COLO668 (cell line): ENCODE results near the gene DHRS11.
"Not testable (repeated sequence)": the region's sequence is repeated elsewhere in the genome, so short reads cannot be mapped to it uniquely, and the experiment has no call there.

ENCODE experiments used
- DNase-seq: peaks from one replicate; lab custom pipeline; 2025; ENCODE audit not compliant: unreplicated experiment; lab: John Stamatoyannopoulos, UW

The DHRS11 gene

DNA sequence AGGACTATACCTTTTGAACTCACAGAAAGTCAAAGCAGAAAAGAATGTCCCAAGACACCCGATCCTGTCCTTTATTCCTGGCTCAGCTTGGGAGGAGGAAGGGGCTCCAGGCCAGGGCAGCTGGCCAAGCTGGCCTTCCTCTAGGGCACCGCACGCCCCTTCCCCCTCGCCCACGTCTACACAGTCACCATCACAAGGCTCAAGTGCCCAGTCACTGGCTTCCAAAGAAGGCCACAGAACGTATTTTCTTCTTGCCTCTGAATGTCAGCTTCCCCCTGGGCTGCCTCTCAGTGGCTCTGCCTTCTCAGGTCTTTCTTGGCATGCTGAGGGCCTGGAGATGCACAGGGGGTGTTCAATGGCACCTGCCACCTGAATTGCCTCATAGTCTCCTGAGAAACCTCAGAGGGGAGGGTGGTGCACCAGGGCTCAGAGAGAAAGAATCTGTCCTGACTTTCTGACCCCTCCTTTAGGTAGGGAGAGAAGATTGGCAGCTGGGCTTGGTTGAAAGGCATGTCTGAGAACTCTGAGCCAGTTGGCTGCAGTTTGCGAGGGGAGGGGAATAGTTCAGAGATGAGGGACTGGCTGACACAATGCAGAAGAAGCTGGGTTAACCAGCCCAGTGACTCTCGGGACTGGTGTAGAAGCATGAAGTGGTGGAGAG is 2.1 kb downstream of the DHRS11 start:
- DNase-seq, result no peak

DNA sequence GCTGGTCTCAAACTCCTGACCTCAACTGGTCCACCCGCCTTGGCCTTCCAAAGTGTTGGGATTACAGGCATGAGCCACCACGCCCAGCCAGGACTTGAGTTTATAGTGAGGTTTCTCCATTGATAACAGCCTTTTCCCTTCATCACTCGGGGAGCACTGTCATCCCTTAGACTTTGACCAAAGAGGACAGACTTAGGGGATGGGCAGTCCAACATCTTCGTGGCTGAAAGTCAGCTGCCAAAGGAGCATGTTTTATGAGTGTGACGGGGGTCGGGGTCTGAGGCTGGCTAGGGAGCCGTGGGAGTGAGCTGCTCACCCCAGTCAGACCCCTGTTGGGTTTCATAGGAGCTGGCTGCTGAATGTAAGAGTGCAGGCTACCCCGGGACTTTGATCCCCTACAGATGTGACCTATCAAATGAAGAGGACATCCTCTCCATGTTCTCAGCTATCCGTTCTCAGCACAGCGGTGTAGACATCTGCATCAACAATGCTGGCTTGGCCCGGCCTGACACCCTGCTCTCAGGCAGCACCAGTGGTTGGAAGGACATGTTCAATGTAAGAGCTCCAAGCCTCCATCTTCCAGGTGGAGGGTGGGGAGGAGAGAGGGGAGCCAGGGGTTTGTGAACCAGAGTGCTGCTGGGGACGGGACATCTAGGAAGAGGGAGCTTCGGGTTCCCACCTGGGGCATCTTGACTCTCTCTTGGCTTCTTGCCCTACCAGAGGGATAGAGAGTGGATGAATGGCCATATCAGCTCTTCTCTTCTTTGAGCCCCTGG is 3.1 kb downstream of the DHRS11 start:
- no peak for DNase-seq

DNA sequence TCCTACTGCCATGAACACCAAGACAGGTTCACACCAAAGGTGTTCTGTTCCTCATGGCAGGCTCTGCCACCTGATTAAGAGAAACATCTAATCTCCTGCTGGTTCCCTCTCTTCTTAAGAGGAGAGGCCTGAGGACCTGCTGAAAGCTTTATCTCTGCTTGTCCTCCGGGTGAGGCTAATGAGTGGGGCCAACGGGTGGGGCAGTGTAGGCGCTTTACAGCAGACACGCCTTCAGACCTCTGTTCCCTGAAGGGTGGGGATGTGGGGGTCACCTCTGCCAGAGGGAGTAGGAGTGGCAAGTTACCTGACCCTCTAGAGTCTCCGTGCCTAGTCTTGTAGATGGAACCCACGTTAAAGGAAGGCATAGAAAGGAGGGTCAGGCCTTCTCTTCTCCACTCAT is 5.5 kb downstream of the DHRS11 start:
- DNase-seq, result no peak

DNA sequence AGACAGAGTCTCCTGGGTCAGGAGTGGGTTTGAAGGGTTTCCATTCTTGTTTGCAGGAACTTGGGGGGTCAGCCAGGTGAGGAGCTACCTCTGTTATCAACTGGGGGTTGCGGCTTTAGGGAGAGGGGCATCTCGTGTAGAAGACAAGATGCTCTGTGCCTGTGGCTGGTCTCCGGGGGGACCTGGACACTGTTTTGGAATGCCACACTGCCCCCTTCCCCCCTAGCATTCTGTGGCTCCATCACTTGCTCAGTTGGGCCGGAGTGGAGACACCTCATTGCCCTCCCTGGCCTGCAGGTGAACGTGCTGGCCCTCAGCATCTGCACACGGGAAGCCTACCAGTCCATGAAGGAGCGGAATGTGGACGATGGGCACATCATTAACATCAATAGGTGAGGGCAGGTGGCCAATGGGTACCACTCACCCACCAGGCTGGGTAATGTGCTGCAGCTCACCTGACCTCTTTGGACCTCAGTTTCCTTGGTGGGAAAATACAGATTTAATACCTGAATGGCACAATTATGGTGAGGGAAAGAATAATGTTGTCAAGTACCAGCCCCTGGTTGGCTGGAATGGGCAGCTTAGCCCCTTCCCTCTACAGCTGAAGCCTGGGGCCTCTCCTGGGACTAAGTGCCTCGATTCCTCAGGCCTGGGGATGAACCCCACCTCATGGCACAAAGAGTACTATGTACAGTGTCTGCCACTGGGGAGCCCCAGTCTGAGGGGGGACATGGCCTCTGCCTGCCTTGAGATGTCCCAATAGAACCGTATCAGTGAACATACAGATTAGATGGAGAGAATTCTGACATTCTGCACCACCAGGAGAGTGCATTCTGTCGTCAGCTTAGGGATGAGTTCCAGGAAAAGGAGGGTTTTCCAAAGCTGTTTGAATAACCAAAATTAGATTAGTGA is 6.4 kb downstream of the DHRS11 start:
- no peak for DNase-seq

DNA sequence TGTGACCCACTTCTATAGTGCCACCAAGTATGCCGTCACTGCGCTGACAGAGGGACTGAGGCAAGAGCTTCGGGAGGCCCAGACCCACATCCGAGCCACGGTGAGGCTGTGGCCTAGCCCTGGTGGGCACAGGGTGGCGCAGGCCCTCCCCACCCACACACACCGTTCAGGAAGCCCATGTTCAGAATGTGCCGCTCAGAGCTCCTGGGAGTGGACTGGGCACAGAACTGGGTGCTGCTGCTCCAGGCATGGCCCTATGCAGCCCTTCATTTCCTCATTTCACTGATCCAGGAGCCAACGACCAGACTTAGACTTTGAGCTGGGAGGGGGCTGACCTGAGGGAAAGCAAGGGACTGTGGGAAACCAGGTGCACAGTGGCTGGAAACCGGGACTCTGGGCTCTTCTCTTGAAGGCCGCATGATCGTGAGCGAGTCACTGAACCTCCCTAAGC is 7.3 kb downstream of the DHRS11 start:
- no peak for DNase-seq

DNA sequence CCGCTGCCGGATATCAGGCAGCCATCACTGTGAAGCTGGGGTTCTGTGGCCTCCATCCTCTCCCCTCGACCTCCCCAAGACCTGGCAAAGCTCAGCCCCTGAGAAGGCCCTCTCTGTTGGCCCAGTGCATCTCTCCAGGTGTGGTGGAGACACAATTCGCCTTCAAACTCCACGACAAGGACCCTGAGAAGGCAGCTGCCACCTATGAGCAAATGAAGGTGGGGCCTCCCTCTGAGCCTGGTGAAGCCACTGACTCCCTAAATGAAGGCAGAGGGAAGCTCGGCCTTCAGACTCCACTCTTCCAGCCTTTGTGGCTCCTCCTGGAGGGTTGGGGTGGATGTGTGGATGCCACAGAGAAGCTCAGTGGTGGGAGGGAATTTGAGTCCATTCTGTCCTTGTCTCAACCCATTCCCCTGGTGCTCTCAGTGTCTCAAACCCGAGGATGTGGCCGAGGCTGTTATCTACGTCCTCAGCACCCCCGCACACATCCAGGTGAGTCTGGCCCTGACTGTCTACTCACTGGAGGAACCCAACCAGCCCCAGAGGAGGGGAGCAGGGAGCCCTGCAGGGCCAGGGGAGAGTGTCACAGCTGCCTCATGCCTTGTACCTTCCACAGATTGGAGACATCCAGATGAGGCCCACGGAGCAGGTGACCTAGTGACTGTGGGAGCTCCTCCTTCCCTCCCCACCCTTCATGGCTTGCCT is 8.0 kb downstream of the DHRS11 start:
- no peak for DNase-seq

DNA sequence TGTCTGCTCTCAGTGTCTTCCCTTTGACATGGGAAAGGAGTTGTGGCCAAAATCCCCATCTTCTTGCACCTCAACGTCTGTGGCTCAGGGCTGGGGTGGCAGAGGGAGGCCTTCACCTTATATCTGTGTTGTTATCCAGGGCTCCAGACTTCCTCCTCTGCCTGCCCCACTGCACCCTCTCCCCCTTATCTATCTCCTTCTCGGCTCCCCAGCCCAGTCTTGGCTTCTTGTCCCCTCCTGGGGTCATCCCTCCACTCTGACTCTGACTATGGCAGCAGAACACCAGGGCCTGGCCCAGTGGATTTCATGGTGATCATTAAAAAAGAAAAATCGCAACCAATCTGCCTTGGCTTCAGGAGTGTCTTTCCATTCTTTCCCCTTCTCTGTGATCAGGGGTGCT is 8.8 kb downstream of the DHRS11 start:
- DNase-seq, result no peak

DNA sequence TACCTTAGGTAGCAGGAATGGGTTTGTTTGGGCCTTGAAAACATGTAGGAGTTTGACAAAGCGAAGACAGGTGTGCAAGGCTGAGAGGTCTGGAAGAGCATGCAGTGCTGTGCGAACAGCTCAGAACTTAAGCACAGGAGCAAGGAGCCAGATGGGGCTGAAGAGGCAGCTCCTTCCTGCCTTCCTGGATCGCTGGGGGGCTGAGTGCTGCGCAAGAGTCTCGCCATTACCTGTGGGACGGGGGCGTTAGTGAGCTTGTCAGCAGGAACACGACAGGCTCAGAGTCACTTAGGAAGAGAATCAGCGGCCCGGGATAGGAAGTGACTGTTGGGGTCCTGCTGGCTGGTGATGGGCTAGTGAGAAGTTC is 9.2 kb downstream of the DHRS11 start:
- no peak for DNase-seq

DNA sequence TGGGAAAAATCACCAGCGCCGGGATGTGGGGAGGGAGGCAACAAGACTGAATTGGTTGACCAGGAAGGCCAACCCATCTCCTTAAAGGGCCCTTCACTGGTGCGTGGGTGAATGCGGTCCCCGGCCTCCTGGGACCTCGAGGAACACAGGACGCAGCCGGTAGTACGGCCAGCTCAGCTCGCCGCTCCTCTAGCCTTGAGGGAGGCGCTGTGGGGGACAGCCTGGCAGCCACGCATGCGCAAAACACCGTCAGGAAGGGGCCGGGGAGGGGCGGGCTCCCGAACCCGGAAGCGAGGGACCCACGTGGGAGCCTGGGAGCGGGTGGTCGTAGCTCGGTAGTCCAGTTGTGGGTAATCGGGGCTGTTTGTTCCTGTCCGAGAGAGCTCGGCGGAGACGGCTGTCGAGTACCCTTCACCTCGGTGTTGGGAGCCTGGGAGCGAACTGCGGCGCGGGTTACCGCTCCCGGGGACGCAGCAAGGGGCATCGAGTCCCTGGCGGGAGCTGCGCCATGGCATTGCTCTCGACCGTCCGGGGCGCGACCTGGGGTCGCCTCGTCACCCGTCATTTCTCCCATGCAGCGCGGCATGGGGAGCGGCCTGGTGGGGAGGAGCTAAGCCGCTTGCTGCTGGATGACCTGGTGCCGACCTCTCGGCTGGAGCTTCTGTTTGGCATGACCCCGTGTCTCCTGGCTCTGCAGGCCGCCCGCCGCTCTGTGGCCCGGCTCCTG is 9.8 kb downstream of the DHRS11 start, which contains the start of gene MRM1:
TSS of gene MRM1 (plus strand) at position 281 of the 727 bp plus-strand sequence. CDS start at position 509, 228 bp downstream.
- peak; percentile 87 for DNase-seq

DNA sequence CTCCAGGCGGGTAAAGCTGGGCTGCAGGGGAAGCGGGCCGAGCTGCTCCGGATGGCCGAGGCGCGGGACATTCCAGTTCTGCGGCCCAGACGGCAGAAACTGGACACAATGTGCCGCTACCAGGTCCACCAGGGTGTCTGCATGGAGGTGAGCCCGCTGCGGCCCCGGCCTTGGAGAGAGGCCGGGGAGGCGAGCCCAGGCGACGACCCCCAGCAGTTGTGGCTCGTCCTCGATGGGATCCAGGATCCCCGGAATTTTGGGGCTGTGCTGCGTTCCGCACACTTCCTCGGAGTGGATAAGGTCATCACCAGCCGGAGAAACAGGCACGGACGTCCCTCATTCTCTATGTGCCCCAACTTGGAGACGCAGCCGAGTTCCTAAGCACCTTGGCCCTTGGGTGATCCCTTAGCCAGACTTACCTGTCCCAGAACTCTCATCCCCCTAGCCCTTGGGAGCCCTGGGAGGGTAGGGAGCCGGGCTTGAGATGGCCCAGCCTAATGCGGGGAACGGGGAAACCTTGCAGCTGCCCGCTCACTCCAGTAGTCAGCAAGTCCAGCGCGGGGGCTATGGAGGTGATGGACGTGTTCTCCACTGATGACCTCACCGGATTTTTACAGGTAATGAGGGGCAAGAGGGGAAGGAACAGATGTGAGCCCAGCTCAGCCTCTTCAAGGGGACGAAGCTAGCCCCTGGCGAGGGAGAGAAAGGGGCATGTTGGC is 10.5 kb downstream of the DHRS11 start:
- DNase-seq, result peak; percentile 30

DNA sequence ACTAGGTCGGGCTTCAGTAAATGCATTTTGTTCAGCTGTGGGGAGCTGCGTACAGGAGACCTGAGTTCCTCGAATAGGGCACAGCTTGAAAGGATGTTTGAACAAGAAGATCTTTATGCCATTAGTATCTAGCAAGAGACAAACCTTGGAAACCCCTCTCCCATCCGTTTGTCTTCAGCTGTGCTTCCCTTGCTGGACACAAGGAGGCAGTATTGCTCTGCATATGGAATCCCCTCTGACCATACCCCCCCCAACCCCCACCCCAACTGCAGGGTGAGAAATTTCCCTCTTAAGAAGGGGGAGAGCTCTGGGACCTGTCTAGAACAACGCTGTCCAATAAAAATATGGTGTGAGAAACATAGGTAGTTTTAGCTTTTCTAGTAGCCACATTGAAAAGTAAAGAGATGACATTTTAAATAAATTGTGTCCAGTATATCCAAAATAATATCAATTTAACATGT is 11.3 kb downstream of the DHRS11 start:
- peak; percentile 44 for DNase-seq

DNA sequence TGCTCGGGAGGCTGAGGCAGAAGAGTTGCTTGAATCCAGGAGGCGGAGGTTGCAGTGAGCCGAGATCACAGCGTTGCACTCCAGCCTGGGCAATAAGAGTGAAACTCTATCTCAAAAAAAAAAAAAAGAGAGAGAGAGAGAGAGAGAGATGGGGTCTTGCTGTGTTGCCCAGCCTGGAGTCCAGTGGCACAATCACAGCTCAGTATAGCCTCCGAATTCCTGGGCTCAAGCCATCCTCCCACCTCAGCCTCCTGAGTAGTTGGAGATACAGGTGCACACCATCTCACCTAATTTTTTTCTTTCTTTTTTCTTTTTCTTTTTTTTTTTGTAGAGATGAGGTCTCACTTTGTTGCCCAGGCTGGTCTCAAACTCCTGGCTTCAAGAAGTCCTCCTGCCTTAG is 13.3 kb downstream of the DHRS11 start:
- not testable (repeated sequence) for DNase-seq

DNA sequence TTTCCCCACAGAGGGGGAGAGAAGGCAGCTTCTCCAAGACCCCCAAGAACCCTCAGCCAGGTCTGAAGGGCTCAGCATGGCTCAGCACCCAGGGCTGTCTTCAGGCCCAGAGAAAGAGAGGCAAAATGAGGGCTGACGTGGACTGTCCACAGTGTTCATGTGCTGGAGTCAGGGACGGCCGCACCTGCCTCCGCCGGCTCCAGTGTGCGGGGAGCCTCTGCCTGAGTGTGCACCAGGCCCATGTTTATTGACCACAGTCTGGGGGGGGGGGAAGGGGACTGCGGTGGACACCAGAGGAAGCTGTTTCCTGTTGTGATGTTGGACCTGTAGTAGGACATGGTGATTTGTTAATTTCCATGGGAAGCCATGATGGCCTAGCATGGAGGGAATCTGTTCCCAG is 16.6 kb downstream of the DHRS11 start:
- no peak for DNase-seq

DNA sequence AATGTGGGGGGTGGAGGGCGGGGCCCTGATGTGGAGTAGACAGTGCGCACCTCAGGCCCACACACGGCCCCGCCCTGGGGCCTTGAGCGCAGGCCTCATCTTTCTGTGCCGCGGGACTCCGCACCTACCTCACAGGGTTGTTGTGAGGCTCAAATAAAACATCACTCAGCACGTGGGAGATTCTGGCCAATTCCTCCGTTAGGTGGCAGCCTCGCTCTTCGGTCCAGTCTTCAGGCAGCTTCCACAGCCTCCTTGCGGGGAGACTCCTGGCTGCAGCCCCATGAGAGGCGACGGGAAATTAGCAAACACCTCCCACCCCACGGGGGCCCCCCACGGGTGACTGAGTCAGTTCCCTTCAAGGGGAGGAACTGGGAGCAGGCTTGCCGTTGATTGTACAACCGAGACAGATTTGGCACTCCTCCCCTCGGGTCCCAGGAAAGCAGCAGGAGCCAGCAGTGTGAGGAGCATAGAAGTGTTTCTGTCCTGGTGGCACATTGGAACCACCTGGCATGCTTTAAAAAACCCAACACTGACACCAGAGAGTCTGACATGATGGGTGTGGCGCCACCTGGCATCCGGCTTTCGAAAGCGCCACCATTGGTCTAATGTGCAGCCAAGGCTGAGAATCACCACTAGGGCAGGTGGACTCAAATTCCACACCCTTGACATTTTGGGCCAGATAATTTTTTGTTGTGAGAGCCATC is 17.3 kb downstream of the DHRS11 start:
- DNase-seq, result peak; percentile 14

DNA sequence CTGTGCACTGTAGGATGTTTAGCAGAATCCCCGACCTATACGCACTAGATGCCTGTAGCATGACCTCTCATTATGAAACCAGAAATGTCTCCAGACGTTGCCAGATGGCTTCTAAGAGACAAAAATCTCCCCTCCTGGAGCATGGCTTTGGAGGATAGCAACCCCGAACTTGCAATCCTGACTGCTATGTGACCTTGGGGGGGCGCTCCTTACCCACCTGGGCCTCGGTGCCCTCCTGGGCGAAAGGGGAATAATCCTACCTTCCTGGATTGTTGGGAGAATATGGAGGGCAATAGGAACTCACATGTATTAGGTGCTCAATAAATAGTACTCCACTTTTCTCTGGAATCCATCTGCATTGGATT is 17.8 kb downstream of the DHRS11 start:
- DNase-seq, result no peak

DNA sequence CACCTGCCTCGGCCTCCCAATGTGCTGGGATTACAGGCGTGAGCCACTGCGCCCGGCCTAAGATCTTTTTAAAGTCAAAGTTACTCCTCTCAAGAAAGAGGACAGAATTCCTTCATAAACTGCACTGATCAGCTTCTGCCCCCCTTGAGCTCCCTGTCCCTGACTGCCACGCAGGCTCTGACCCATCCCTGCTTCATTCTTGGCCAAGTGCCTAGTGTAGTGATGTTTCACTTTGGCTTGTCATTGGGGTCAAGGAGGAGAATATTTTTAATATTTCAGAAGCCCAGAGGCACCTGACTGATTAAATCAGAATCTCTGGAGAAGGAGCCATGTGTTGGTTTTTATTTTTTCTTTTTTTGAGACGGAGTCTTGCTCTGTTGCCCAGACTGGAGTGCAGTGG is 18.8 kb downstream of the DHRS11 start:
- DNase-seq, result no peak

DNA sequence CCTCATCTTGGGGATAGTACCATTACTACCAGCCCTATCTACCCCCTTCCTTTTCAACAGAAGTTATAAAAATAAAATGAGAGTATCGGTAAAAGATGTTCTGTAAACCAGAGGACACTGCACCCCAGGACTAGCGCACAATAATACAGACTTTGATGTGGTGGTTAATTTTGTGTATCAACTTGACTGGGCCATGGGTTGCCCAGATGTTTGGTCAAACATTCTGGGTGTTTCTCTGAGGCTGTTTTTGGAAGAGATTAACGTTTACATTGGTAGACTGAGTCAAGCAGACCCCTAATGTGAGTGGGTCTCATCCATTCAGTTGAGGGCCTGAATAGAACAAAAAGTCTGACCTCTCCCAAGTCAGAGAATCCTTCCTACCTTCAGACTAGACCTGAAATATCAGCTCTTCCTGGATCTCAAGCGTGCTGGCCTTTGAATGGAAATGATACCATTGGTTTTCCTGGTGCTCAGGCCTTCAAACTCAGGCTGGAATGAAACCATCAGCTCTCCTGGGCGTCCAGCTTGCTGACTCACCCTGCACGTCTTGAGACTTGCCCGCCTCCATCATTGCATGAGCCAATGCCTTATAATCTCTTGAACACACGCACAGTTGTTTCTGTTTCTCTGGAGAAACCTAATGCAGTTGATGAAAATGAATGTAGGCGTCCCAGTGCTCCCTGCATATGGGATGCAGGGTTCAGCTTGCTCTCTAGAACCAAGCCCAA is 19.8 kb downstream of the DHRS11 start:
- no peak for DNase-seq

DNA sequence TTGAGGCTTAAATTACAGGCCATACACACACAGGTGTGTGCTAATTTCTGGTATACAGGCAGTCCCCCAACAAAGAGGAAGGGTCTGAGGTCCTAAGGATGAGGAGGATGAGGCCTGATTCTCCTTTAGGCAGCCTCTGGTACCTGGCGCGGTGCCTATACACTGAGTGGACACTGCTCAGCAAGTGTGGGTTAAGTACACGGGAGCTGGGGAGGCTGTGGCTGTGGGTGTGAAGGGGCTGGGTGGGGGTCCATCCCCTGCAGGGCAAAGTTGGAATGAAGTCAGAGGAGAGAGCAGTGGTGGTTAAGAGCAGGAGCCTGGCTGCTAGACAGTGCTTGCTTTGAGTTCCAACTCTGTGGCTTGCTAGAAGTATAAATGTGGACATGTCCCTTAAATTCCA is 20.6 kb downstream of the DHRS11 start:
- no peak for DNase-seq
